Suprapubic skin (tissue), 4 donors: ENCODE results near the gene MOCS1. TPM values are rescaled to one million over a fixed set of nuclear protein-coding genes. Genes with fewer than 3 reads are reported as not detected.

Source experiments
- DNase-seq, 2 donors: peaks; one replicate each; pipeline ENCODE4 v3.0.0-alpha.2; 2019; ENCODE audit warnings: low spot score in 2 of 2
- H3K27ac ChIP-seq: fragments of 200-600 bp; sonication (generic); one replicate; pipeline ENCODE4 v1.5.1; 2019
- H3K27me3 ChIP-seq: fragments of 200-600 bp; sonication (generic); one replicate; pipeline ENCODE4 v1.5.1; 2019
- H3K36me3 ChIP-seq: fragments of 200-600 bp; sonication (generic); one replicate; pipeline ENCODE4 v1.5.1; 2019
- H3K4me1 ChIP-seq: fragments of 200-600 bp; sonication (generic); one replicate; pipeline ENCODE4 v1.5.1; 2019
- H3K4me3 ChIP-seq: fragments of 200-600 bp; sonication (generic); one replicate; pipeline ENCODE4 v1.5.1; 2019; ENCODE audit warnings: mild to moderate bottlenecking
- H3K9me3 ChIP-seq: fragments of 200-600 bp; sonication (generic); one replicate; pipeline ENCODE4 v1.5.1; 2019
- CTCF ChIP-seq, 2 donors: fragments of 200-600 bp in 1 of 2; fragments of 450-650 bp in 1 of 2; sonication (generic) in 1 of 2; IDR thresholded peaks; one replicate each; pipeline ENCODE4 v1.5.1; 2016 to 2019; ENCODE audit warnings: antibody characterized with exemption in 2 of 2, mild to moderate bottlenecking in 1 of 2, moderate library complexity in 1 of 2
- EP300 ChIP-seq: sonication (generic); formaldehyde crosslinking; IDR thresholded peaks from one replicate; pipeline ENCODE4 v1.6.1; 2017; ENCODE audit warnings: antibody characterized with exemption
- POLR2A ChIP-seq, 2 donors: fragments of 450-650 bp; IDR thresholded peaks; one replicate each; pipeline ENCODE4 v1.6.1; 2017; ENCODE audit warnings: antibody characterized with exemption in 2 of 2, mild to moderate bottlenecking in 2 of 2, moderate library complexity in 2 of 2
- POLR2AphosphoS5 ChIP-seq, 3 donors: sonication (generic); formaldehyde crosslinking; IDR thresholded peaks; one replicate each; pipeline ENCODE4 v1.6.1; 2017; ENCODE audit warnings: antibody characterized with exemption in 3 of 3
- WGBS: methylation state at CpG from one replicate; pipeline ENCODE4 v1.1.5; 2018; 5-methylcytosine and 5-hydroxymethylcytosine counted together
- total RNA-seq, 4 donors: library from RNA; depleted of rRNA; stranded (reverse); fragments of >200 nt; gene quantifications; one replicate each; pipeline ENCODE4 v1.1.0, GENCODE V29; 2016

The MOCS1 gene
- total RNA-seq, 4 donors from 2014 or later, result 4.2 to 13.8 (median 10.2) TPM

- 81% methylated on average over 5 of the region's 5 CpGs for WGBS
- no peaks in the 10 kb centered on the region for H3K9me3 ChIP-seq
- peaks cover 13% of the 10 kb centered on the region for H3K4me1 ChIP-seq
- no peak for DNase-seq
- no peaks in the 10 kb centered on the region for H3K36me3 ChIP-seq
- H3K27ac ChIP-seq, result no peak overlapping the region
- H3K27me3 ChIP-seq, result no peaks in the 10 kb centered on the region
- no peak for TF ChIP-seq EP300
- no peak overlapping the region for H3K4me3 ChIP-seq
These were observed 14.0 kb upstream of the MOCS1 start for GRCh38 chr6:39948199-39948791.

- WGBS, result 69% methylated on average over 5 of the region's 5 CpGs
- Histone ChIP-seq H3K36me3 (no peaks in the 10 kb centered on the region), H3K9me3 (no peaks in the 10 kb centered on the region), H3K4me3 (no peak overlapping the region), H3K27ac (no peak overlapping the region), H3K4me1 (peaks cover 13% of the 10 kb centered on the region), H3K27me3 (no peaks in the 10 kb centered on the region)
- TF ChIP-seq POLR2A (IDR thresholded peaks at IDR 0.05) (no peak), EP300 (no peak), POLR2AphosphoS5 (IDR thresholded peaks at IDR 0.05) (no peak), CTCF (IDR thresholded peaks at IDR 0.05) (no peak)
- DNase-seq, result no peak
These were observed 13.4 kb upstream of the MOCS1 start for GRCh38 chr6:39947611-39948068.

GRCh38 chr6:39945626-39946025 is 11.4 kb upstream of the MOCS1 start:
- Histone ChIP-seq H3K27me3 (no peaks in the 10 kb centered on the region), H3K36me3 (no peaks in the 10 kb centered on the region), H3K4me1 (peaks cover 4% of the 10 kb centered on the region), H3K27ac (no peak overlapping the region), H3K4me3 (no peak overlapping the region), H3K9me3 (no peaks in the 10 kb centered on the region)
- TF ChIP-seq CTCF (IDR thresholded peaks at IDR 0.05) (no peak), POLR2A (IDR thresholded peaks at IDR 0.05) (no peak), EP300 (no peak), POLR2AphosphoS5 (IDR thresholded peaks at IDR 0.05) (no peak)
- no peak for DNase-seq
- 63% methylated on average over 1 of the region's 1 CpG for WGBS

- no peak for DNase-seq
- TF ChIP-seq EP300 (no peak), CTCF (IDR thresholded peaks at IDR 0.05) (no peak), POLR2A (IDR thresholded peaks at IDR 0.05) (no peak)
- Histone ChIP-seq H3K36me3 (no peaks in the 10 kb centered on the region), H3K27me3 (no peaks in the 10 kb centered on the region), H3K4me3 (no peak overlapping the region), H3K9me3 (no peaks in the 10 kb centered on the region), H3K4me1 (peaks cover 4% of the 10 kb centered on the region), H3K27ac (no peak overlapping the region)
- WGBS, result 76% methylated on average over 7 of the region's 7 CpGs
These were observed 8.8 kb upstream of the MOCS1 start for GRCh38 chr6:39942903-39943580.

- DNase-seq, result no peak
- Histone ChIP-seq H3K9me3 (no peaks in the 10 kb centered on the region), H3K27me3 (no peaks in the 10 kb centered on the region), H3K4me1 (peaks cover 4% of the 10 kb centered on the region), H3K4me3 (no peak overlapping the region), H3K36me3 (no peaks in the 10 kb centered on the region), H3K27ac (no peak overlapping the region)
- TF ChIP-seq EP300, result no peak
- TF ChIP-seq POLR2AphosphoS5 (IDR thresholded peaks at IDR 0.05), result no peak
- TF ChIP-seq CTCF (IDR thresholded peaks at IDR 0.05), result no peak
- TF ChIP-seq POLR2A (IDR thresholded peaks at IDR 0.05), result no peak
- WGBS, result 81% methylated on average over 4 of the region's 4 CpGs
These were observed 7.6 kb upstream of the MOCS1 start for GRCh38 chr6:39941820-39942219.
